Hepatocyte (in vitro differentiated cells): ENCODE data around the gene PGM2L1. TPM values are rescaled to one million over a fixed set of nuclear protein-coding genes. Genes with fewer than 3 reads are reported as not detected.

ENCODE experiments used
- DNase-seq: peaks from one replicate; pipeline ENCODE4 v3.0.0-alpha.2; 2016; ENCODE audit warnings: low spot score
- H2AFZ ChIP-seq: fragments of 200-600 bp; sonication (generic); 2 replicates; pipeline ENCODE4 v1.6.0; 2016; ENCODE audit warnings: antibody characterized with exemption, mild to moderate bottlenecking
- H3K27ac ChIP-seq: fragments of 200-600 bp; sonication (generic); 2 replicates; pipeline ENCODE4 v1.5.1; 2016; ENCODE audit warnings: mild to moderate bottlenecking
- H3K27me3 ChIP-seq: fragments of 200-600 bp; sonication (generic); 2 replicates; pipeline ENCODE4 v1.6.1; 2016
- H3K36me3 ChIP-seq: fragments of 200-600 bp; sonication (generic); replicated peaks from 2 replicates; pipeline ENCODE4 v1.5.1; 2016; ENCODE audit warnings: low read depth; ENCODE audit not compliant: insufficient read depth
- H3K4me1 ChIP-seq: fragments of 200-600 bp; sonication (generic); 2 replicates; pipeline ENCODE4 v1.5.1; 2016; ENCODE audit warnings: mild to moderate bottlenecking, moderate library complexity; ENCODE audit not compliant: insufficient read depth
- H3K4me2 ChIP-seq: fragments of 200-600 bp; sonication (generic); 2 replicates; pipeline ENCODE4 v1.6.0; 2016
- H3K4me3 ChIP-seq: fragments of 200-600 bp; sonication (generic); 2 replicates; pipeline ENCODE4 v1.5.1; 2016; ENCODE audit warnings: mild to moderate bottlenecking
- H3K79me2 ChIP-seq: fragments of 200-600 bp; sonication (generic); 2 replicates; pipeline ENCODE4 v1.6.0; 2017; ENCODE audit warnings: mild to moderate bottlenecking
- H3K9me2 ChIP-seq: fragments of 200-600 bp; sonication (generic); replicated peaks from 2 replicates; pipeline ENCODE4 v1.6.0; 2017; ENCODE audit warnings: mild to moderate bottlenecking; ENCODE audit not compliant: insufficient read depth
- H3K9me3 ChIP-seq: fragments of 200-600 bp; sonication (generic); 2 replicates; pipeline ENCODE4 v1.5.1; 2016; ENCODE audit warnings: low read depth, mild to moderate bottlenecking
- H4K20me1 ChIP-seq: fragments of 200-600 bp; sonication (generic); 2 replicates; pipeline ENCODE4 v1.6.0; 2016; ENCODE audit warnings: mild to moderate bottlenecking; ENCODE audit not compliant: insufficient read depth, poor library complexity, severe bottlenecking
- EZH2 ChIP-seq: fragments of 200-600 bp; sonication (generic); IDR thresholded peaks from 2 replicates; pipeline ENCODE4 v1.6.1; 2016; ENCODE audit warnings: antibody characterized with exemption, mild to moderate bottlenecking, borderline replicate concordance
- EZH2phosphoT487 ChIP-seq: fragments of 200-600 bp; sonication (generic); IDR thresholded peaks from one replicate; pipeline ENCODE4 v1.6.1; 2018; ENCODE audit warnings: antibody characterized with exemption, mild to moderate bottlenecking, low read depth, moderate library complexity; ENCODE audit not compliant: unreplicated experiment, severe bottlenecking
- WGBS: methylation state at CpG from one replicate; pipeline ENCODE4 v1.1.6; 2016; ENCODE audit warnings: low lambda C conversion rate; ENCODE audit errors: missing lambda C conversion rate; 5-methylcytosine and 5-hydroxymethylcytosine counted together
- polyA plus RNA-seq: library from polyadenylated mRNA; unstranded; fragments of >200 nt; fragmentation: Nextera tagmentation; extraction: Ambion mirVana; gene quantifications from 2 replicates; pipeline ENCODE4 v1.2.1, GENCODE V29; 2016
- total RNA-seq: library from RNA; depleted of rRNA; stranded (reverse); fragments of >200 nt; gene quantifications from 2 replicates; pipeline ENCODE4 v1.2.3, GENCODE V29; 2014
- TF ChIP-seq, protein P1 (sequence below): fragments of 200-600 bp; sonication (generic); IDR thresholded peaks from 2 replicates; pipeline ENCODE4 v1.5.1; 2016; ENCODE audit warnings: antibody characterized with exemption, mild to moderate bottlenecking; ENCODE audit not compliant: poor library complexity

The PGM2L1 gene
- total and polyA plus RNA-seq, 2 experiments from 2014 or later = 6.7 to 10.0 TPM

DNA sequence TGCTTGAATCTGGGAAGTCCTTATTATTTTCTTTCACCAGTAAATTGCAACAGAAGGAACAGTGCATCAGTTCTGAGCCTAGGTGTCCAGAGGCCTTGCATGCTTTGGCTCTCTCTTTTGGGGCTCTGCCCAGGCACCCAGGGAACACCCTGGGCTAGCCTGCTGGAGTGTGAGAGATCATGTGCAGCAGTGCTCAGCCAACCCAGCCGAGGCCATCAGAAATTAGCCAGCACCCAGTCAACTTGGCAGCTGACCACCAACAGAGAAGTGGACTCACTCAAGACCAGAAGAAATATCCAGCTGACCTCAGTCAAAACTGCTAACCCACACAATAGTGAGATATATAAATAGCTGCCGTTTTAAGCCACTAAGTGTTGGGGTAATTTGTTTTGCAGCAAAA is 75.6 kb downstream of the PGM2L1 start:
- no peak overlapping the region for H3K4me3 ChIP-seq
- DNase-seq = no peak
- no peaks in the 10 kb centered on the region for H3K9me3 ChIP-seq
- H3K4me1 ChIP-seq = peaks cover 16% of the 10 kb centered on the region
- no peaks in the 10 kb centered on the region for H4K20me1 ChIP-seq
- no peaks in the 10 kb centered on the region for H3K79me2 ChIP-seq
- H3K27ac ChIP-seq = no peak overlapping the region
- WGBS = 89% methylated on average over 2 of the region's 2 CpGs
- no peaks in the 10 kb centered on the region for H3K9me2 ChIP-seq
- H3K4me2 ChIP-seq = no peak overlapping the region
- H3K27me3 ChIP-seq = no peaks in the 10 kb centered on the region
- no peaks in the 10 kb centered on the region for H3K36me3 ChIP-seq
- TF ChIP-seq EZH2phosphoT487 (no peak), EZH2 (no peak)
- TF ChIP-seq, protein P1, sequence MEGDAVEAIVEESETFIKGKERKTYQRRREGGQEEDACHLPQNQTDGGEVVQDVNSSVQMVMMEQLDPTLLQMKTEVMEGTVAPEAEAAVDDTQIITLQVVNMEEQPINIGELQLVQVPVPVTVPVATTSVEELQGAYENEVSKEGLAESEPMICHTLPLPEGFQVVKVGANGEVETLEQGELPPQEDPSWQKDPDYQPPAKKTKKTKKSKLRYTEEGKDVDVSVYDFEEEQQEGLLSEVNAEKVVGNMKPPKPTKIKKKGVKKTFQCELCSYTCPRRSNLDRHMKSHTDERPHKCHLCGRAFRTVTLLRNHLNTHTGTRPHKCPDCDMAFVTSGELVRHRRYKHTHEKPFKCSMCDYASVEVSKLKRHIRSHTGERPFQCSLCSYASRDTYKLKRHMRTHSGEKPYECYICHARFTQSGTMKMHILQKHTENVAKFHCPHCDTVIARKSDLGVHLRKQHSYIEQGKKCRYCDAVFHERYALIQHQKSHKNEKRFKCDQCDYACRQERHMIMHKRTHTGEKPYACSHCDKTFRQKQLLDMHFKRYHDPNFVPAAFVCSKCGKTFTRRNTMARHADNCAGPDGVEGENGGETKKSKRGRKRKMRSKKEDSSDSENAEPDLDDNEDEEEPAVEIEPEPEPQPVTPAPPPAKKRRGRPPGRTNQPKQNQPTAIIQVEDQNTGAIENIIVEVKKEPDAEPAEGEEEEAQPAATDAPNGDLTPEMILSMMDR = no peak
- H2AFZ ChIP-seq = no peak overlapping the region

DNA sequence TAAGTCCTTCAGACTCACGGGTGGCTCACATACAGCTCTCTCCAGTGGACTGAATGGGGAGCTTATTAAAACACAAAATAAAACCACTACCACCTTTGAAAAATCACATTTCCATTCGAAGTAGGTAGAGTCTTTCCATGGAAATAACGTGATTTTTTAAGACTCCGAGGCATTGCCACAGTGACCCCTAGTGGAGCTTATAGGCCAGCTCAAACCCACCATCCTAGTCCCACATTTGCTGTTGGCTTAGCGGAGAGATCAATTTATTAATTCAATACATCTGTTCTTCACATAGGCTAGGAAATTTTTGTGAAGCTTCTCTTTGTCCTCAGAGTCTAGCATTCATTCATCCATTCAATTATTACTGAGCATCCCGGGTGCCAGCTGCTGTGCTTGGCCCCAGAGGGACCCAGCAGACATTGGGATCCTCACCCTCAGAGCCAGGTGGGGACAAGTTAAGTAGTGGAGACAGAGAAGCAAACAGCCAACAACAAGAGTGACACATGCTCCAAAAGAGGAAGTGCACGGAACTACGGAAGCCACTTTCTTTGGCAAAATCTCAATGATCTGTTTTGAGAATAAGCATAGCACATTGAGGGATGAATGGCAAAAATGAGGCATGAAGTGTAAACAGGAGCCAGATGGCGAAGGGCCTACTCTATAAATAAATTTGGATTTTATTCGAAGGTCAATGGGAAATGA is 76.6 kb downstream of the PGM2L1 start:
- Histone ChIP-seq H3K4me3 (no peak overlapping the region), H3K79me2 (no peaks in the 10 kb centered on the region), H2AFZ (no peak overlapping the region), H3K4me1 (peaks cover 16% of the 10 kb centered on the region), H4K20me1 (no peaks in the 10 kb centered on the region), H3K27ac (no peak overlapping the region), H3K36me3 (no peaks in the 10 kb centered on the region), H3K9me3 (no peaks in the 10 kb centered on the region), H3K27me3 (no peaks in the 10 kb centered on the region), H3K9me2 (no peaks in the 10 kb centered on the region), H3K4me2 (no peak overlapping the region)
- TF ChIP-seq, protein P1 = peak; percentile 54
- TF ChIP-seq EZH2phosphoT487 = no peak
- 55% methylated on average over 10 of the region's 10 CpGs for WGBS
- DNase-seq = peak; percentile 34

DNA sequence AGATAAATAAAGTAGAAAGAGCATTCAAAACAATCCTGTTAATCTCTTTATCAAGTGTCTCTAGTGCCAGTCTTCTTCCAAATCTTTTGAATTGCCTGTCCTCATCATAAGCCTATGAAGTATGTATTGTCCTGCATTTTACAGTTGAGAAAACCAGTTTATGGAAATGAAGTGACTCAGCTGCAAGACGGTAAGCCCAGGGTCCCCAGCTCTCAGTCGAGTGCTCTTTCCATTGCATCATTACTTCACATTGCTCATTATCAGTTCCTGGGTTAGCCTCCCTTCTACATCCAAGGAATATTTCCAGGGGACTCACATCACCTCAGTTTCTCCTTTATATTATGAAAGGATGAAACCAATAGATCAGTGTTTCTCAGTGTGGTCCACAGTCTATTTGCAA is 77.7 kb downstream of the PGM2L1 start:
- WGBS = 81% methylated on average over 2 of the region's 2 CpGs
- no peak overlapping the region for H3K4me2 ChIP-seq
- H3K4me3 ChIP-seq = no peak overlapping the region
- no peaks in the 10 kb centered on the region for H3K9me2 ChIP-seq
- no peaks in the 10 kb centered on the region for H3K27me3 ChIP-seq
- H3K4me1 ChIP-seq = peaks cover 9% of the 10 kb centered on the region
- no peaks in the 10 kb centered on the region for H3K79me2 ChIP-seq
- no peak overlapping the region for H3K27ac ChIP-seq
- no peak for TF ChIP-seq EZH2phosphoT487
- TF ChIP-seq, protein P1 = no peak
- TF ChIP-seq EZH2 = no peak
- H4K20me1 ChIP-seq = no peaks in the 10 kb centered on the region
- peaks cover 6% of the 10 kb centered on the region for H3K9me3 ChIP-seq
- no peak for DNase-seq
- no peak overlapping the region for H2AFZ ChIP-seq
- no peaks in the 10 kb centered on the region for H3K36me3 ChIP-seq
